CD4-positive, CD25-positive, alpha-beta regulatory T cell (primary cell): Measurements from ENCODE around the gene MAGOH. TPM values are rescaled to one million over a fixed set of nuclear protein-coding genes. Genes with fewer than 3 reads are reported as not detected.
"Not testable (repeated sequence)": the region's sequence is repeated elsewhere in the genome, so short reads cannot be mapped to it uniquely, and the experiment has no call there.

Experiments used
- ATAC-seq, 2 donors: fragments of 150-1000 bp; cut with Tn5 transposase; one replicate each; pipeline ENCODE4 v1.10.0; 2021; ENCODE audit warnings: low read depth in 2 of 2, moderate number of reproducible peaks in 2 of 2, moderate library complexity in 1 of 2
- DNase-seq, 3 donors: peaks; one replicate each; pipeline versions ENCODE4 v3.0.0 to v3.0.0-alpha.2; 2012 to 2022; ENCODE audit warnings: mixed read lengths in 1 of 3
- H3K27ac ChIP-seq: one replicate; pipeline ENCODE4 v1.7.0; 2013; ENCODE audit warnings: mild to moderate bottlenecking, low read length; ENCODE audit not compliant: insufficient read depth, poor library complexity, severe bottlenecking
- H3K27me3 ChIP-seq: one replicate; pipeline ENCODE4 v1.7.0; 2013; ENCODE audit warnings: low read length; ENCODE audit not compliant: control insufficient read depth, insufficient read depth
- H3K36me3 ChIP-seq: one replicate; pipeline ENCODE4 v1.7.0; 2013; ENCODE audit warnings: mild to moderate bottlenecking, low read length, moderate library complexity; ENCODE audit not compliant: control insufficient read depth, insufficient read depth
- H3K4me1 ChIP-seq: 2 replicates; pipeline ENCODE4 v1.7.0; 2013; ENCODE audit warnings: mild to moderate bottlenecking, low read length; ENCODE audit not compliant: insufficient read depth, control insufficient read depth, poor library complexity, severe bottlenecking
- H3K4me3 ChIP-seq: one replicate; pipeline ENCODE4 v1.7.0; 2013; ENCODE audit warnings: low read depth, mild to moderate bottlenecking, low read length, moderate library complexity
- H3K9me3 ChIP-seq, 2 experiments: 1 replicate in 1 of 2; 2 replicates in 1 of 2; pipeline ENCODE4 v1.7.0; 2013; ENCODE audit warnings: low read length in 2 of 2, mild to moderate bottlenecking in 1 of 2, moderate library complexity in 1 of 2; ENCODE audit not compliant: control insufficient read depth in 2 of 2
- H3K27ac Mint-ChIP-seq, 3 donors: one replicate each; pipeline ENCODE4 v1.8.0; 2020 to 2022; ENCODE audit warnings: mild to moderate bottlenecking in 3 of 3, mixed read lengths in 3 of 3, moderate library complexity in 2 of 3
- H3K27me3 Mint-ChIP-seq: one replicate; pipeline ENCODE4 v1.8.0; 2022; ENCODE audit warnings: mild to moderate bottlenecking, mixed read lengths
- H3K36me3 Mint-ChIP-seq: one replicate; pipeline ENCODE4 v1.8.0; 2020; ENCODE audit warnings: mixed read lengths
- H3K4me1 Mint-ChIP-seq, 4 donors: one replicate each; pipeline ENCODE4 v1.8.0; 2020 to 2022; ENCODE audit warnings: mixed read lengths in 4 of 4, mild to moderate bottlenecking in 1 of 4
- H3K4me3 Mint-ChIP-seq, 4 donors: one replicate each; pipeline ENCODE4 v1.8.0; 2020 to 2022; ENCODE audit warnings: mild to moderate bottlenecking in 4 of 4, mixed read lengths in 4 of 4, moderate library complexity in 3 of 4
- H3K9me3 Mint-ChIP-seq, 7 donors: one replicate each; pipeline ENCODE4 v1.8.0; 2020 to 2022; ENCODE audit warnings: mixed read lengths in 7 of 7, mild to moderate bottlenecking in 3 of 7, moderate library complexity in 2 of 7
- polyA plus RNA-seq, 4 donors: library from polyadenylated mRNA; unstranded; fragments of 300-500 nt; fragmentation: Illumina TruSeq; gene quantifications; one replicate each; pipeline ENCODE4 v1.2.3, GENCODE V29; 2021
- total RNA-seq: library from RNA; stranded (reverse); gene quantifications from one replicate; pipeline ENCODE4 v1.2.3, GENCODE V29; 2022

Gene MAGOH
- total and polyA plus RNA-seq, 5 donors from 2014 or later = 58.1 to 102 (median 92.5) TPM

DNA sequence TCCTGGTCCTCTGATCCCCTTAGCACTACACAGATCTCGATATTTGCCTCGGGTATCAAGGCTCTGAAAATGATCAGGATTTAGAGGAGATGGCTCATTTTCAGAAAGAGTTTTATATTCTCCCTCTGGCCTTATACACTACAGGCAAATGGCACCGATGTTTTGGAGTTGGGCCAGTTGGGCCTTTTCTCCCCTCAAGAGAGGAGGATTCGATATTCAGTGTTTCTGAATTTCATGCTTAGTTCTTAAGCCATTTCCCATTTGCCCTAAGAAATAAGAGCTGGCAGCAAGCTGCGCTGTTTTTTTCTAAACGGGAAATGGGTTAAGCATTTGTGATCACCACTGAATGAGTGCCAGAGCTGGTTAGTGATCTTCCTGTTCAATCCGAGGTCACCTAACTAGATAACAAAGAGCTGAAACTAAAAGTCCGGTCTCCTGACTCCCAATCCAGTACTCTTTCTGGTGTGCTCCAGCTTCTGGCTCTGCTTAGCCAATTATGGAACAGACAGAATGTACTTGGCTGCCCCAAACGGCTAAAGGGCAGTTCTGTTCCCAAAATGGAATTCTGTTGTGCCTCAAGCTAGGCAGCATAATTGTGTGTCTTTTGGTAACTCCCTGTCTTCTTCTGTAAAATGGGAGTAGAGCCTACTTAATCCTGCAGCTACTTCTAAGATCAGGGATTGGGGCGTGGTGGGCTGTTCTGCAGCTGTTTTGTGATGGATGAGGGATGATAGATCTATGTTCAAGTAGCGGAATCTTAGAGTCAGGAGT is 42.9 kb downstream of the MAGOH start:
- Mint-ChIP-seq H3K4me1 (peaks cover 18 to 42% (median 35%) of the 10 kb centered on the region in 4 donors), H3K4me3 (peak overlapping the region; percentile 84 to 98 (median 92))

DNA sequence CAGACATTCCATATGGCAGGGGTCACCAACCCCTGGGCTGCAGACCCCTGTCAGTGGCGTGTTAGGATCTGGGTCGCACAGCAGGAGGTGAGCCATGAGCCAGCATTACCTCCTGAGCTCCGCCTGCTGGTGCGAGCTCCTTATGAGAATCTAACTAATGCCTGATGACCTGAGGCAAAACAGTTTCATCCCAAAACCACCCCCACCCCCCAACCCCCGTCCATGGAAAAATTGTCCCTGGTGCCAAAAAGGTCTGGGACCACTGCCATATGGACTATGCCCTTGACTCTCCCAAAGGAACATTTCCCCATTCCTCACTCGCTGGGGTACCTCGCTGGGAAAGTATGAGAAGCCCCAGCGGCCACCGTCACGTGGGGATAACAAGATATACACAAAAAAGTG is 48.1 kb downstream of the MAGOH start:
- H3K27me3 Mint-ChIP-seq = peaks cover 7% of the 10 kb centered on the region
- Histone ChIP-seq H3K27ac (no peak overlapping the region), H3K36me3 (no peaks in the 10 kb centered on the region), H3K27me3 (peaks cover 12% of the 10 kb centered on the region), H3K4me1 (no peaks in the 10 kb centered on the region), H3K9me3 (no peaks in the 10 kb centered on the region), H3K4me3 (no peak overlapping the region)
- H3K36me3 Mint-ChIP-seq = no peaks in the 10 kb centered on the region
- no peak for ATAC-seq
- DNase-seq = no peak
- no peaks in the 10 kb centered on the region for H3K4me1 Mint-ChIP-seq
- no peak overlapping the region for H3K27ac Mint-ChIP-seq
- no peak overlapping the region for H3K4me3 Mint-ChIP-seq
- H3K9me3 Mint-ChIP-seq = no peaks in the 10 kb centered on the region

More for the DNA sequence above, 42.9 kb downstream of the MAGOH start:
- H3K9me3 Mint-ChIP-seq = no peaks in the 10 kb centered on the region
- Histone ChIP-seq H3K9me3 (no peaks in the 10 kb centered on the region), H3K27me3 (no peaks in the 10 kb centered on the region), H3K4me1 (peaks cover 26% of the 10 kb centered on the region), H3K27ac (no peak overlapping the region), H3K36me3 (no peaks in the 10 kb centered on the region), H3K4me3 (no peak overlapping the region)
- H3K36me3 Mint-ChIP-seq = peaks cover 13% of the 10 kb centered on the region
- no peaks in the 10 kb centered on the region for H3K27me3 Mint-ChIP-seq
- DNase-seq (no peak), ATAC-seq (no peak)
- peak overlapping the region; percentile 56 to 100 (median 100) for H3K27ac Mint-ChIP-seq

DNA sequence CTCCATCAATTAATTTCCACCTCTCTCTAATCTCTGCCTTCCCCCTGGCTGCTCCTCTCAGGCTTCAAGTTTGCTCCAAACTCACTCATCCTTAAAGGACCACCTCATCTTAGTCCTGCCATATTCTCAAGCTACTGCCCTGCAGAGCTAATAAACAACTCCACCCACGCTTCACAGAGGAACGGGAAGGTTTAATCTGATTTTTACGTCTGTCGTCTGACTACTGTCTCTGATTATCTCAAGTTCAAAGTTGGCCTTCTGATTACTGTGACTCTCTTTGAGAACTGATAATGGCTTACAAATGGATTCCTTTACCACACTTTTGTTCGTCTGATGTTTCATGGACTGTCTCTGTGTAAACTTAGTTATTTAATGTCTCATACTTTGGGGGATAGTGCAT is 49.3 kb downstream of the MAGOH start:
- no peaks in the 10 kb centered on the region for H3K4me1 Mint-ChIP-seq
- Histone ChIP-seq H3K27me3 (peaks cover 15% of the 10 kb centered on the region), H3K4me1 (no peaks in the 10 kb centered on the region), H3K4me3 (no peak overlapping the region), H3K27ac (no peak overlapping the region), H3K36me3 (no peaks in the 10 kb centered on the region), H3K9me3 (no peaks in the 10 kb centered on the region)
- H3K4me3 Mint-ChIP-seq = no peak overlapping the region
- H3K27me3 Mint-ChIP-seq = peaks cover 7% of the 10 kb centered on the region
- no peaks in the 10 kb centered on the region for H3K9me3 Mint-ChIP-seq
- H3K36me3 Mint-ChIP-seq = no peaks in the 10 kb centered on the region
- ATAC-seq (no peak), DNase-seq (no peak)
- H3K27ac Mint-ChIP-seq = no peak overlapping the region

DNA sequence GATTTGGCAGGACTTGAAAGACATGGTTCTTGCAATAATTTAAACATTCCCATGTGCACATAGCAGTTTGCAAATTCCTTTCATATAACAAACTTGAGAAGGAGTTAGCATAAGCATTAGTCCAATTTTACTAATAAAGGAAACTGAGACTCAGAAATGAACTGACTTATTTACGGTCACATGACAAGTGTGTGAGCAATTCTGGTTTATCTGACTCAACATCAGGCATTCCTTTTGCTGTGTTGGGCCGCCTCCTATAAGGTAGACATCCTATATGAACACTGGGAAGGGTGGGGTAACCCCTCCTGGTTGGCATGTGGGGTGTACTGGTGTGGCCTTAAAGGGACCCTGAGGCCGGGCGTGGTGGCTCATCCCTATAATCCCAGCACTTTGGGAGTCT is 50.2 kb downstream of the MAGOH start:
- H3K4me1 ChIP-seq = no peaks in the 10 kb centered on the region
- no peaks in the 10 kb centered on the region for H3K9me3 Mint-ChIP-seq
- H3K9me3 ChIP-seq = no peaks in the 10 kb centered on the region
- no peaks in the 10 kb centered on the region for H3K36me3 ChIP-seq
- peaks cover 7% of the 10 kb centered on the region for H3K27me3 Mint-ChIP-seq
- DNase-seq (no peak), ATAC-seq (no peak)
- no peak overlapping the region for H3K4me3 Mint-ChIP-seq
- peaks cover 15% of the 10 kb centered on the region for H3K27me3 ChIP-seq
- H3K27ac ChIP-seq = no peak overlapping the region
- H3K27ac Mint-ChIP-seq = no peak overlapping the region
- H3K36me3 Mint-ChIP-seq = no peaks in the 10 kb centered on the region
- no peak overlapping the region for H3K4me3 ChIP-seq
- H3K4me1 Mint-ChIP-seq = no peaks in the 10 kb centered on the region

DNA sequence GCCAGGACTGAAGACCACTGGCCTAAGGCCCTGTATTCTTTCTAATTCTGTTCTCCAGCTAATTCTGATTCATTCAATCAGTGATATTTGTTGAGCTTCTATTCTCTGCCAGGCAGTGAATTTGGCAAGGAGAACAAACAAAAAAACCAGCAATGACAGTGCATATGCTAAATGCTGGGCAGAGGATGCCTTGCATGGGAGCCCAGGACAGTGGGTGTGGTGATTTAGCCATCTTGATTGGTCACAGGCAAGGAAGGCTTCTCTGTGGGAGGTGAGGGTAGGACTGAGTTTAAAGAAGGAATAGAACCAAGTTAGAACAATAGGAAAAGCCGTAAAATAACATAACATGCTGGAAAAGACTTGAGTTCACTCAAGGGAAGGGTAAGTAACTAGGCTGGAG is 50.9 kb downstream of the MAGOH start:
- Mint-ChIP-seq H3K27me3 (peaks cover 7% of the 10 kb centered on the region), H3K27ac (no peak overlapping the region), H3K36me3 (no peaks in the 10 kb centered on the region), H3K4me3 (no peak overlapping the region), H3K9me3 (no peaks in the 10 kb centered on the region), H3K4me1 (no peaks in the 10 kb centered on the region)
- Histone ChIP-seq H3K4me3 (no peak overlapping the region), H3K9me3 (no peaks in the 10 kb centered on the region), H3K27ac (no peak overlapping the region), H3K4me1 (no peaks in the 10 kb centered on the region), H3K27me3 (peaks cover 15% of the 10 kb centered on the region), H3K36me3 (no peaks in the 10 kb centered on the region)
- DNase-seq (no peak), ATAC-seq (no peak)

DNA sequence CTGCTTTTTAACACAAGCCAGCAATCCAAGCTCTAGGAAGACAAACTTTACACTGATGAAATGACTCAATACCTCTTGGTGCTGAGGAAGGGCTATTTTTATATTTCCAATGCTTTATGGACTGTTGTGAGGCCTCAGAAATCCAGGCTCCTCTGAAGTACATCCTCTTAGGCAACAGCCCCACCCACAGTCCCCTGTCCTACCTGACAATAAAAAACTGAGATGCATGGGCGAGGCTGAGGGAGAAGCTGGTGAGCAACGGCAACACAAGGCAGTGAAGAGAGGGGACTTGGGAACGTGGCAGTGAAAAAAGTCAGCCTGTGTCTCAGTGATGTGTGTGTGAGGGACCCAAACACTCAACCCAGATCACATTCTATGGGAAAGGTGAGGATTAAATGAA is 51.8 kb downstream of the MAGOH start:
- Mint-ChIP-seq H3K27ac (no peak overlapping the region), H3K36me3 (no peaks in the 10 kb centered on the region), H3K27me3 (peaks cover 7% of the 10 kb centered on the region), H3K4me3 (no peak overlapping the region), H3K9me3 (no peaks in the 10 kb centered on the region), H3K4me1 (no peaks in the 10 kb centered on the region)
- Histone ChIP-seq H3K27me3 (peaks cover 15% of the 10 kb centered on the region), H3K9me3 (no peaks in the 10 kb centered on the region), H3K4me1 (no peaks in the 10 kb centered on the region), H3K36me3 (no peaks in the 10 kb centered on the region), H3K4me3 (no peak overlapping the region), H3K27ac (no peak overlapping the region)
- DNase-seq (no peak), ATAC-seq (no peak)

DNA sequence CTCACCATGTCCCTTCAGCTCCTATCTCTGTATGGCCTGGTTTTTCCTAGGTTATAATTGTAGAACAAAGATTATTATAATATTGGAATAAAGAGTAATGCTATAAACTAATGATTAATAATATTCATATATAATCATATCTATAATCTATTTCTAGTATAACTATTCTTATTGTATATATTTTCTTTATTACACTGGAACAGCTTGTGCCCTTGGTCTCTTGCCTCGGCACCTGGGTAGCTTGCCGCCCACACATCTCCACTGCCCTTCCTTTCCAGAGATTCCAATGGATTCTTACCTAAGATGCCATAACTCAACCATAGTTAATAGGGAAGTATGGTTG is 52.4 kb downstream of the MAGOH start:
- not testable (repeated sequence) for H3K9me3 ChIP-seq, H3K27ac Mint-ChIP-seq, H3K4me3 ChIP-seq, H3K27me3 Mint-ChIP-seq, H3K36me3 Mint-ChIP-seq, H3K9me3 Mint-ChIP-seq, H3K4me3 Mint-ChIP-seq, H3K4me1 ChIP-seq, H3K36me3 ChIP-seq, H3K27ac ChIP-seq, H3K4me1 Mint-ChIP-seq, ATAC-seq, DNase-seq
- peaks cover 16% of the 10 kb centered on the region for H3K27me3 ChIP-seq
